H9 (cell line): ENCODE measurements around the gene SIPA1L3. TPM values are rescaled to one million over a fixed set of nuclear protein-coding genes. Genes with fewer than 3 reads are reported as not detected.

Experiments used
- DNase-seq: peaks from one replicate; pipeline ENCODE4 v3.0.0-alpha.2; 2017
- H2AFZ ChIP-seq: one replicate; pipeline ENCODE4 v1.6.1; 2013; ENCODE audit warnings: mild to moderate bottlenecking, low read length, control low read depth, moderate library complexity
- H2AK5ac ChIP-seq: 2 replicates; pipeline ENCODE4 v1.6.1; 2013; ENCODE audit warnings: low read length, control low read depth, mixed read lengths; ENCODE audit not compliant: insufficient read length
- H2BK120ac ChIP-seq: one replicate; pipeline ENCODE4 v1.6.1; 2013; ENCODE audit warnings: low read depth, mild to moderate bottlenecking, low read length, control low read depth, inconsistent platforms; ENCODE audit not compliant: poor library complexity, severe bottlenecking
- H2BK12ac ChIP-seq: 2 replicates; pipeline ENCODE4 v1.6.1; 2013; ENCODE audit warnings: low read length, control low read depth, mixed read lengths, low read depth; ENCODE audit not compliant: insufficient read length
- H2BK15ac ChIP-seq: 2 replicates; pipeline ENCODE4 v1.6.1; 2013; ENCODE audit warnings: low read depth, low read length, control low read depth
- H2BK20ac ChIP-seq: one replicate; pipeline ENCODE4 v1.6.1; 2013; ENCODE audit warnings: low read depth, mild to moderate bottlenecking, low read length, control low read depth, inconsistent platforms; ENCODE audit not compliant: poor library complexity, severe bottlenecking
- H2BK5ac ChIP-seq: 2 replicates; pipeline ENCODE4 v1.6.1; 2013; ENCODE audit warnings: low read length, control low read depth, mixed read lengths; ENCODE audit not compliant: insufficient read length
- H3K14ac ChIP-seq: 2 replicates; pipeline ENCODE4 v1.6.1; 2013; ENCODE audit warnings: low read length, control low read depth; ENCODE audit not compliant: insufficient read depth
- H3K18ac ChIP-seq: 2 replicates; pipeline ENCODE4 v1.6.1; 2013; ENCODE audit warnings: low read depth, mild to moderate bottlenecking, mixed read lengths, low read length, control low read depth; ENCODE audit not compliant: insufficient read length
- H3K23ac ChIP-seq: 2 replicates; pipeline ENCODE4 v1.6.1; 2013; ENCODE audit warnings: low read length, control low read depth, mixed read lengths, low read depth; ENCODE audit not compliant: insufficient read length
- H3K23me2 ChIP-seq: 2 replicates; pipeline ENCODE4 v1.6.1; 2013; ENCODE audit warnings: low read depth, mild to moderate bottlenecking, mixed read lengths, low read length, control low read depth; ENCODE audit not compliant: insufficient read length, poor library complexity, severe bottlenecking
- H3K27ac ChIP-seq: 2 replicates; pipeline ENCODE4 v1.5.1; 2013; ENCODE audit warnings: low read length, control low read depth, mixed read lengths, low read depth; ENCODE audit not compliant: insufficient read length
- H3K27me3 ChIP-seq: 2 replicates; pipeline ENCODE4 v1.6.1; 2013; ENCODE audit warnings: low read length, control low read depth, inconsistent platforms; ENCODE audit not compliant: insufficient read depth
- H3K4ac ChIP-seq: 2 replicates; pipeline ENCODE4 v1.6.1; 2013; ENCODE audit warnings: low read depth, mild to moderate bottlenecking, control low read depth, inconsistent platforms, low read length, moderate library complexity
- H3K4me1 ChIP-seq: 2 replicates; pipeline ENCODE4 v1.6.1; 2013; ENCODE audit warnings: low read length, control low read depth, inconsistent platforms; ENCODE audit not compliant: insufficient read depth
- H3K4me2 ChIP-seq: 2 replicates; pipeline ENCODE4 v1.6.1; 2013; ENCODE audit warnings: low read length, control low read depth, mixed read lengths; ENCODE audit not compliant: insufficient read length, insufficient read depth
- H3K56ac ChIP-seq: 2 replicates; pipeline ENCODE4 v1.6.1; 2013; ENCODE audit warnings: low read depth, mild to moderate bottlenecking, mixed read lengths, low read length, control low read depth; ENCODE audit not compliant: insufficient read length
- H3K79me1 ChIP-seq: 2 replicates; pipeline ENCODE4 v1.6.1; 2013; ENCODE audit warnings: low read depth, mild to moderate bottlenecking, moderate library complexity, low read length, control low read depth, inconsistent platforms; ENCODE audit not compliant: insufficient read depth, poor library complexity, severe bottlenecking
- H3K79me2 ChIP-seq: 2 replicates; pipeline ENCODE4 v1.6.1; 2013; ENCODE audit warnings: low read length, control low read depth, inconsistent platforms; ENCODE audit not compliant: insufficient read depth
- H3K9ac ChIP-seq: 2 replicates; pipeline ENCODE4 v1.6.1; 2013; ENCODE audit warnings: low read length, control low read depth, mixed read lengths; ENCODE audit not compliant: insufficient read length; ENCODE audit errors: extremely low read depth
- H3K9me3 ChIP-seq: one replicate; pipeline ENCODE4 v1.6.1; 2013; ENCODE audit warnings: low read depth, low read length, inconsistent platforms; ENCODE audit not compliant: control insufficient read depth
- H3T11ph ChIP-seq: one replicate; pipeline ENCODE4 v1.6.1; 2013; ENCODE audit warnings: mild to moderate bottlenecking, low read length, control low read depth, inconsistent platforms
- H4K20me1 ChIP-seq: one replicate; pipeline ENCODE4 v1.6.1; 2013; ENCODE audit not compliant: control insufficient read depth, insufficient read length, insufficient read depth
- H4K5ac ChIP-seq: 2 replicates; pipeline ENCODE4 v1.6.1; 2013; ENCODE audit warnings: low read depth, mild to moderate bottlenecking, mixed read lengths, low read length, control low read depth; ENCODE audit not compliant: insufficient read length
- H4K8ac ChIP-seq: replicated peaks from 2 replicates; pipeline ENCODE4 v1.6.1; 2013; ENCODE audit warnings: low read length, control low read depth, mixed read lengths, low read depth; ENCODE audit not compliant: insufficient read length
- H4K91ac ChIP-seq: 2 replicates; pipeline ENCODE4 v1.6.1; 2013; ENCODE audit warnings: low read depth, mild to moderate bottlenecking, moderate library complexity, mixed read lengths, low read length, control low read depth; ENCODE audit not compliant: insufficient read length
- H3K27ac Mint-ChIP-seq, 3 experiments: 2 replicates in 2 of 3; 3 replicates in 1 of 3; pipeline ENCODE4 v1.8.0; 2020 to 2021; ENCODE audit warnings: mixed read lengths in 3 of 3, mild to moderate bottlenecking in 1 of 3, moderate library complexity in 1 of 3
- H3K27me3 Mint-ChIP-seq: 2 replicates; pipeline ENCODE4 v1.8.0; 2021; ENCODE audit warnings: low read depth, mild to moderate bottlenecking, moderate library complexity, mixed read lengths
- H3K36me3 Mint-ChIP-seq, 3 experiments: 2 replicates in 2 of 3; 3 replicates in 1 of 3; pipeline ENCODE4 v1.8.0; 2020 to 2021; ENCODE audit warnings: low read depth in 3 of 3, mixed read lengths in 3 of 3; ENCODE audit not compliant: insufficient read depth in 1 of 3
- H3K4me1 Mint-ChIP-seq, 2 experiments: 2 replicates each; pipeline ENCODE4 v1.8.0; 2020; ENCODE audit warnings: mixed read lengths in 2 of 2
- H3K4me3 Mint-ChIP-seq, 2 experiments: 2 replicates in 1 of 2; 3 replicates in 1 of 2; pipeline ENCODE4 v1.8.0; 2020 to 2021; ENCODE audit warnings: mild to moderate bottlenecking in 2 of 2, mixed read lengths in 2 of 2, moderate library complexity in 1 of 2
- H3K9me3 Mint-ChIP-seq, 2 experiments: 2 replicates in 1 of 2; 3 replicates in 1 of 2; pipeline ENCODE4 v1.8.0; 2020; ENCODE audit warnings: mild to moderate bottlenecking in 2 of 2, mixed read lengths in 2 of 2, moderate library complexity in 1 of 2
- WGBS: extraction: QIAGEN DNeasy Blood & Tissue Kit; methylation state at CpG from one replicate; pipeline ENCODE4 v1.1.7; 2013; ENCODE audit warnings: missing lambda C conversion rate, low lambda C conversion rate, mixed read lengths; ENCODE audit not compliant: insufficient read length; ENCODE audit errors: extremely low coverage; 5-methylcytosine and 5-hydroxymethylcytosine counted together
- total RNA-seq: library from RNA; stranded (reverse); gene quantifications from 2 replicates; pipeline ENCODE4 v1.2.1, GENCODE V29; 2021
- TF ChIP-seq, protein P1 (sequence below): fragments of 200-600 bp; sonication (generic); conservative IDR thresholded peaks from 3 replicates; pipeline ENCODE4 v1.8.0; 2021; ENCODE audit warnings: antibody characterized with exemption, mild to moderate bottlenecking

SIPA1L3 gene
- total RNA-seq, 1 experiment from 2014 or later: 40.1 TPM

DNA sequence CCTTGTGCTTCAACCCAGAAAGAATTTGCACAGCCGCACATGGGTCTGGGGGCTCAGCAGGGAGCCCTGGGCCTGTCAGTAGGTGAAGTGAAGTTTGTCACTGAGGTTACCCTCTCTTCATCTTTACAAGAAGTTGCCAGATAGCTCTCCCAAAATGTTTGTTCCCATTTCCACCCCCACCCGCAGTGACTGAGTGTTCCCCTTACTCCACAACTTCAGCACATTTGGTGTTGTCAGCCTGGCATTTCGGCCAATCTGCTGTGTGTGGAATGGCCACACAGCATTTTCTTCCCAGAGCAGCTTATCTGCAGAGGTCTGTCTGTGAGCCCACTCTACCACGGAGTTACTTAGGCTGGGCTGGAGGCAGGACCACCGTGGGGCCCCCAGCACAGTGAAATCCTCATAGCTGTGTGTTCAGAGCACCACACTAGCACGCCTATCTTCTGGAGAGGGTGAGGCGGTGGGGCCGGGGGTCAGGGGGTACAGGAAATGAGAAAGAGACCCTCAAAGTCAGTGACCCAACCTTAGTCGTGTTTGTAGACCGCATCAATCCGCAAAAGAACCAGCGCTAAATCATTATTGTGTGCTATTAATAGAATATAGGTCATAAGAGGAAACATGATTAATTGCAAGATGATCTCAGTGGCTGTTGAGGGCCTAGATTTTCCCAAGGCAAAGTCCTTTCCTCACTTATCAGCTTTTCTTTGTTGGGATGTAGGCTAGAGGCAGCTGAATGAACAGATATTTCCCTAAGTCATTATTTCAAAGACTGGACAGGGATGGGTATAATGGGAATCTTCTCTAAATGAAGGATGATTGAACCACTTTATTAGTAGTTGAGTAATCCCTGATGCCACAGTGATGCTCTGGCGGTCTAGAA, 116.0 kb downstream of the SIPA1L3 start:
- Histone ChIP-seq H2BK120ac (no peak overlapping the region), H3K79me2 (no peaks in the 10 kb centered on the region), H3K4ac (no peak overlapping the region), H4K91ac (no peak overlapping the region), H2BK20ac (no peak overlapping the region), H2BK15ac (no peak overlapping the region), H2AK5ac (no peak overlapping the region), H3K56ac (no peak overlapping the region), H3K79me1 (no peaks in the 10 kb centered on the region), H4K20me1 (no peaks in the 10 kb centered on the region), H3K27me3 (no peaks in the 10 kb centered on the region), H2AFZ (no peak overlapping the region), H3K23ac (no peak overlapping the region), H3T11ph (no peak overlapping the region), H3K4me1 (peaks cover 6% of the 10 kb centered on the region; the same call in 1 of the 2 replicates), H3K4me2 (no peak overlapping the region), H4K8ac (no peak overlapping the region), H3K9ac (no peak overlapping the region), H3K18ac (no peak overlapping the region), H3K14ac (no peak overlapping the region), H3K27ac (no peak overlapping the region), H3K23me2 (no peaks in the 10 kb centered on the region), H2BK5ac (no peak overlapping the region), H2BK12ac (no peak overlapping the region), H4K5ac (no peak overlapping the region), H3K9me3 (no peaks in the 10 kb centered on the region)
- WGBS: no CpG with 5 or more reads among the region's 13 CpGs
- H3K27me3 Mint-ChIP-seq: peaks cover 1% of the 10 kb centered on the region; the same call in 1 of the 2 replicates
- DNase-seq: no peak
- peak overlapping the region in 2 of 3 experiments; percentile 68 to 73; a peak in 3 of 7 replicates for H3K27ac Mint-ChIP-seq
- no peak overlapping the region for H3K4me3 Mint-ChIP-seq
- no peaks in the 10 kb centered on the region; a peak in 1 of 7 replicates for H3K36me3 Mint-ChIP-seq
- H3K4me1 Mint-ChIP-seq: peaks cover 29 to 35% of the 10 kb centered on the region in 2 experiments
- H3K9me3 Mint-ChIP-seq: no peaks in the 10 kb centered on the region
- TF ChIP-seq, protein P1, sequence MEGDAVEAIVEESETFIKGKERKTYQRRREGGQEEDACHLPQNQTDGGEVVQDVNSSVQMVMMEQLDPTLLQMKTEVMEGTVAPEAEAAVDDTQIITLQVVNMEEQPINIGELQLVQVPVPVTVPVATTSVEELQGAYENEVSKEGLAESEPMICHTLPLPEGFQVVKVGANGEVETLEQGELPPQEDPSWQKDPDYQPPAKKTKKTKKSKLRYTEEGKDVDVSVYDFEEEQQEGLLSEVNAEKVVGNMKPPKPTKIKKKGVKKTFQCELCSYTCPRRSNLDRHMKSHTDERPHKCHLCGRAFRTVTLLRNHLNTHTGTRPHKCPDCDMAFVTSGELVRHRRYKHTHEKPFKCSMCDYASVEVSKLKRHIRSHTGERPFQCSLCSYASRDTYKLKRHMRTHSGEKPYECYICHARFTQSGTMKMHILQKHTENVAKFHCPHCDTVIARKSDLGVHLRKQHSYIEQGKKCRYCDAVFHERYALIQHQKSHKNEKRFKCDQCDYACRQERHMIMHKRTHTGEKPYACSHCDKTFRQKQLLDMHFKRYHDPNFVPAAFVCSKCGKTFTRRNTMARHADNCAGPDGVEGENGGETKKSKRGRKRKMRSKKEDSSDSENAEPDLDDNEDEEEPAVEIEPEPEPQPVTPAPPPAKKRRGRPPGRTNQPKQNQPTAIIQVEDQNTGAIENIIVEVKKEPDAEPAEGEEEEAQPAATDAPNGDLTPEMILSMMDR: no peak
